Lower leg skin (tissue), 4 donors: ENCODE data around the gene NBEAL1. TPM values are rescaled to one million over a fixed set of nuclear protein-coding genes. Genes with fewer than 3 reads are reported as not detected.
"Not testable (repeated sequence)": the region's sequence is repeated elsewhere in the genome, so short reads cannot be mapped to it uniquely, and the experiment has no call there.

Source experiments
- DNase-seq, 2 donors: peaks; one replicate each; pipeline ENCODE4 v3.0.0-alpha.2; 2019; ENCODE audit warnings: low spot score in 2 of 2
- H3K4me3 ChIP-seq: fragments of 200-600 bp; sonication (generic); 2 replicates; pipeline ENCODE4 v1.5.1; 2017; ENCODE audit warnings: mild to moderate bottlenecking, low read depth; ENCODE audit not compliant: poor library complexity, severe bottlenecking
- POLR2A ChIP-seq, 2 donors: fragments of 450-650 bp; IDR thresholded peaks; one replicate each; pipeline ENCODE4 v1.6.1; 2016 to 2017; ENCODE audit warnings: antibody characterized with exemption in 2 of 2, mild to moderate bottlenecking in 1 of 2, moderate library complexity in 1 of 2
- WGBS, 2 donors: methylation state at CpG; one replicate each; pipeline ENCODE4 v1.1.5; 2018; 5-methylcytosine and 5-hydroxymethylcytosine counted together
- intact Hi-C: fragments of 100-400 bp; cut with DNase I; formaldehyde crosslinking; loops from one replicate; pipeline ENCODE4 v1.15.0; 2023; ENCODE audit warnings: low total_unique reads
- total RNA-seq, 4 donors: library from RNA; depleted of rRNA; stranded (reverse); fragments of >200 nt; gene quantifications; one replicate each; pipeline ENCODE4 v1.1.0, GENCODE V29; 2016
- TF ChIP-seq, protein P1 (sequence below), 3 donors: fragments of 450-650 bp; IDR thresholded peaks; one replicate each; pipeline ENCODE4 v1.5.1; 2016; ENCODE audit warnings: antibody characterized with exemption in 3 of 3, mild to moderate bottlenecking in 3 of 3, moderate library complexity in 2 of 3

The NBEAL1 gene
- total RNA-seq: 10 to 100 TPM; 17.2 to 26.5 (median 21.6) TPM

DNA sequence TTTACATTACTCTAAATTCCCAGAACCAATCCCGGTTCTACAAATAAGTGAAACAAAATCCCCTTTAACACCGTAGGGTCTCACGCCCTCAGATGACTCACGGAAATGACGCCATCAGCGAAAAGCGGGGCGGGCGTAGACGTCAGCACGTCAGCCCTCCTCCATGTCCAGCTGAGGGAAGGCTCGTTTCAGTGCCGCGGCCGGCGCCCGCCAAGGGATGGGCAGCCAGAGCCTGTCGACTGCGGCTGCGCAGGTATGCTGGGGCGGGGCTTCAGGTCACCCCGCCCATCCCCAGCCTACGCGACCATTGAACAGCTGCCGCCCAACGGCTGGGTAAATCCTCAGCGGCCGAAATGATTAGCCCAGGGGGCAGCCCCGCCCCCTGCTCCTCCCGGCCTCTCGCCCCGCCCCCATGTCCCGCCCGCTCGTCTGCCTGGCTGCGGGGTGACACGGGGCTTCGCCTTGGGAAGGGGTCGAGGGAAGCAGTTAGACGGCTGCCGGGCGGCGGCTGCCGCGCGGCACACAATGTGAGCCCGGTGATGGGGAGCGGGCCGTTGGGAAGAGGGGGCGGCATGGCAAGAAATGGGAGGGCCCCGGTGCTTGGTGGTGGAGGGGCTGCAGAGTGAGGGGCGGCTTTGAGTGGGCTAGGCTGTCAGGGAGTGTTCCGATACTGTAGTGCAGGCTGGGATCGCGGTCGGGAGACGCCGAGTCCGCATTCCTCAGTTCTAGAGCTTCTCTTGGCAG is at the start of gene NBEAL1:
TSS of gene NBEAL1 (plus strand) at position 420 of the 744 bp plus-strand sequence. CDS start 1,510 bp downstream, outside the sequence.
- H3K4me3 ChIP-seq: peak within 1 kb of the TSS; percentile 74
- intact Hi-C loops: no loop called here
- DNase-seq: peak; percentile 96 to 99
- TF ChIP-seq, protein P1, sequence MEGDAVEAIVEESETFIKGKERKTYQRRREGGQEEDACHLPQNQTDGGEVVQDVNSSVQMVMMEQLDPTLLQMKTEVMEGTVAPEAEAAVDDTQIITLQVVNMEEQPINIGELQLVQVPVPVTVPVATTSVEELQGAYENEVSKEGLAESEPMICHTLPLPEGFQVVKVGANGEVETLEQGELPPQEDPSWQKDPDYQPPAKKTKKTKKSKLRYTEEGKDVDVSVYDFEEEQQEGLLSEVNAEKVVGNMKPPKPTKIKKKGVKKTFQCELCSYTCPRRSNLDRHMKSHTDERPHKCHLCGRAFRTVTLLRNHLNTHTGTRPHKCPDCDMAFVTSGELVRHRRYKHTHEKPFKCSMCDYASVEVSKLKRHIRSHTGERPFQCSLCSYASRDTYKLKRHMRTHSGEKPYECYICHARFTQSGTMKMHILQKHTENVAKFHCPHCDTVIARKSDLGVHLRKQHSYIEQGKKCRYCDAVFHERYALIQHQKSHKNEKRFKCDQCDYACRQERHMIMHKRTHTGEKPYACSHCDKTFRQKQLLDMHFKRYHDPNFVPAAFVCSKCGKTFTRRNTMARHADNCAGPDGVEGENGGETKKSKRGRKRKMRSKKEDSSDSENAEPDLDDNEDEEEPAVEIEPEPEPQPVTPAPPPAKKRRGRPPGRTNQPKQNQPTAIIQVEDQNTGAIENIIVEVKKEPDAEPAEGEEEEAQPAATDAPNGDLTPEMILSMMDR (IDR thresholded peaks at IDR 0.05): no peak
- peak in 1 of 2 donors; percentile 37 for TF ChIP-seq POLR2A (IDR thresholded peaks at IDR 0.05)
- 0 to 1% methylated on average over 40 to 44 of the region's 59 CpGs for WGBS, 2 donors

DNA sequence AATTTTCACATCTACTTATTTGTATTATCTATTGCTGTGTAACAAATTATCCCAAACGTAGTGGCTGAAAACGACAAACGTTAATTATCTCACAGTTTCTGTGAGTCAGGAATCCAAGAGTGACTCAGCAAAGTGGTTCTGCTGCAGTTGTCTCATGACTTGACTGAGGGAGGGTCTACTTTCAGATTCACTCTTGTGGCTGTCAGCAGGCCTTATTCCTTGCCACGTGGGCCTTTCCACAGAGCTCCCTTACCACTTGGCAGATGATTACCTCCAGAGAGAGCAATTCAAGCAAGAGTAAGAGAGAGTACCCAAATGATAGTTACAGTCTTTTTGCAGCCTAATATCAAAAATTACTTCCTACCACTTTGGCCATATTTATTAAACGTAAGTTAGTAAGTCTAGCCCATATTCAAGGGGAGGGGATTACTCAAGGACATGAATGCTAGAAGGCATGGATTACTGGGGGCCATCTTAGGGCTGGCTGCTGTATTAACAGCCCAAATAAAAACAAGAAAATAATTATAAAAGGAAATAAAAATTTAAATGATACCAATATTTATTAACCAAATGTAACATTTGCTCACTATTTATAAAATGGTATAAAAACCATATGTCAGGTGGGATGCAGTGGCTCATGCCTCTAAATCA is 48.7 kb upstream of the NBEAL1 start:
- no peak overlapping the region for H3K4me3 ChIP-seq
- 69 to 77% methylated on average over 5 of the region's 5 CpGs for WGBS, 2 donors
- no peak for DNase-seq
- intact Hi-C loops: no loop called here
- no peak for TF ChIP-seq POLR2A (IDR thresholded peaks at IDR 0.05)
- TF ChIP-seq, protein P1 (IDR thresholded peaks at IDR 0.05): no peak

DNA sequence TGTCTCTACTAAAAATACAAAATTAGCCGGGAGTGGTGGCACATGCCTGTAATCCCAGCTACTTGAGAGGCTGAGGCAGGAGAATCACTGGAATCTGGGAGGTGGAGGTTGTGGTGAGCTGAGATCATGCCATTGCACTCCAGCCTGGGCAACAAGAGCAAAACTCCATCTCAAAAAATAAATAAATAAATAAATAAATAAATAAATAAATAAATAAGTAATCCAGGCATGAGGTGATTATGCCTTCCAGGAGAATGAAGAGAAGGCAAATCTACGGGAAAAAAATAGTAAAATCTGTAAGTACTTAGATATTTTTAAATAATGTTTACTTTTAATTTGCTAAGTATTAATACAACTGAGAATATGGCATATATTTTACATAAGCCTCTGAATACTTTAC is 45.3 kb upstream of the NBEAL1 start:
- DNase-seq, H3K4me3 ChIP-seq, intact Hi-C loops: not testable (repeated sequence)
- 48 to 50% methylated on average over 2 of the region's 2 CpGs for WGBS, 2 donors

GRCh38 chr2:202976809-202977208 is 37.9 kb upstream of the NBEAL1 start:
- no peak overlapping the region for H3K4me3 ChIP-seq
- intact Hi-C loops: no loop called here
- WGBS, 2 donors: 96 to 98% methylated on average over 3 of the region's 3 CpGs
- TF ChIP-seq, protein P1 (IDR thresholded peaks at IDR 0.05): no peak
- TF ChIP-seq POLR2A (IDR thresholded peaks at IDR 0.05): no peak
- no peak for DNase-seq

DNA sequence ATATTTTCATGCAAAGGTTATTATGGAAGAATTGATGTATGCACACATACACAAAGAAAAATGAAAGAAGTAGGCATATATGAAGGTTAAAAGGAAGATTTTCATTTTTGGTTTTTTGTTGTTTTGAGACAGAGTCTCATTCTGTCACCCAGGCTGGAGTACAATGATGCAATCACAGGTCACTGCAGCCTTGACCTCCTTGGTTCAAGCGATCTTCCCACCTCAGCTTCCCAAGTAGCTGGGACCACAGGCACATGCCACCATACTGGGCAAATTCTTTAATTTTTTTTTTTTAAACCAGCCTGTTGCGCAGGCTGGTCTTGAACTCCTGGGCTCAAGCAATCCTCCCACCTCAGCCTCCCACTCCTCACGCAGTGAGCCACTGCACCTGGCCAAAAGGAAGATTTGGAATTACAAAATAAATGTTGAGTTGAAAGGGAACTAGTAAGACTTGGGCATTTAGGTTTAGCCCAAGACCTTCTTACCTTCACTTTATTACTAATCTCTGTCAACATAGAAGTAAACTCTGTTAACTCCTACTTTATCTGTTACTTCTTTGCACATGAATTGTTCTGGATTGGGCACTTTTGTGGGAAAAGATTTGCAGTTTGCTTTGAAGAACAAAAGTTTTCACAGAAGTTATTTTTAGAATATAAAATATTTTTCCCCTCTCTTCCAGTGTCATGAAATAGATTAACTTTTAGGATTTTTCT is 31.7 kb upstream of the NBEAL1 start:
- intact Hi-C loops: no loop called here
- DNase-seq: no peak
- WGBS, 2 donors: 96 to 97% methylated on average over 3 of the region's 3 CpGs
- TF ChIP-seq, protein P1 (IDR thresholded peaks at IDR 0.05): no peak
- no peak for TF ChIP-seq POLR2A (IDR thresholded peaks at IDR 0.05)
- no peak overlapping the region for H3K4me3 ChIP-seq

GRCh38 chr2:202989749-202990148 is 24.9 kb upstream of the NBEAL1 start:
- H3K4me3 ChIP-seq: no peak overlapping the region
- no peak for TF ChIP-seq POLR2A (IDR thresholded peaks at IDR 0.05)
- TF ChIP-seq, protein P1 (IDR thresholded peaks at IDR 0.05): no peak
- intact Hi-C loops: no loop called here
- 96 to 97% methylated on average over 1 of the region's 1 CpG for WGBS, 2 donors
- DNase-seq: no peak
